Esophagus squamous epithelium (tissue), 4 donors: ENCODE data around the gene IL22RA2.

Source experiments
- POLR2A ChIP-seq, 4 donors: fragments of 450-650 bp; IDR thresholded peaks; one replicate each; pipeline ENCODE4 v1.6.1; 2017; ENCODE audit warnings: antibody characterized with exemption in 4 of 4, mild to moderate bottlenecking in 4 of 4, moderate library complexity in 3 of 4
- TF ChIP-seq, protein P1 (sequence below), 6 experiments: fragments of 450-650 bp in 4 of 6; fragments of 200-600 bp in 2 of 6; sonication (generic) in 2 of 6; IDR thresholded peaks; one replicate each; pipeline ENCODE4 v1.5.1; 2016 to 2019; ENCODE audit warnings: antibody characterized with exemption in 6 of 6, mild to moderate bottlenecking in 4 of 6, moderate library complexity in 4 of 6

GRCh38 chr6:137165375-137166246 lies 7.8 kb downstream of the IL22RA2 start:
- TF ChIP-seq, protein P1, sequence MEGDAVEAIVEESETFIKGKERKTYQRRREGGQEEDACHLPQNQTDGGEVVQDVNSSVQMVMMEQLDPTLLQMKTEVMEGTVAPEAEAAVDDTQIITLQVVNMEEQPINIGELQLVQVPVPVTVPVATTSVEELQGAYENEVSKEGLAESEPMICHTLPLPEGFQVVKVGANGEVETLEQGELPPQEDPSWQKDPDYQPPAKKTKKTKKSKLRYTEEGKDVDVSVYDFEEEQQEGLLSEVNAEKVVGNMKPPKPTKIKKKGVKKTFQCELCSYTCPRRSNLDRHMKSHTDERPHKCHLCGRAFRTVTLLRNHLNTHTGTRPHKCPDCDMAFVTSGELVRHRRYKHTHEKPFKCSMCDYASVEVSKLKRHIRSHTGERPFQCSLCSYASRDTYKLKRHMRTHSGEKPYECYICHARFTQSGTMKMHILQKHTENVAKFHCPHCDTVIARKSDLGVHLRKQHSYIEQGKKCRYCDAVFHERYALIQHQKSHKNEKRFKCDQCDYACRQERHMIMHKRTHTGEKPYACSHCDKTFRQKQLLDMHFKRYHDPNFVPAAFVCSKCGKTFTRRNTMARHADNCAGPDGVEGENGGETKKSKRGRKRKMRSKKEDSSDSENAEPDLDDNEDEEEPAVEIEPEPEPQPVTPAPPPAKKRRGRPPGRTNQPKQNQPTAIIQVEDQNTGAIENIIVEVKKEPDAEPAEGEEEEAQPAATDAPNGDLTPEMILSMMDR (IDR thresholded peaks at IDR 0.05): peak in 5 of 6 experiments; percentile 41 to 69 (median 54)
- TF ChIP-seq POLR2A (IDR thresholded peaks at IDR 0.05): no peak
